ENCODE data around the gene SCGN. TPM values are rescaled to one million over a fixed set of nuclear protein-coding genes. Genes with fewer than 3 reads are reported as not detected.

SCGN gene
- total RNA-seq, 2 experiments from 2014 or later: not detected

Other genes starting within 250 kb of the SCGN start
- gene SLC17A4, start 102.5 kb downstream of the SCGN start, total RNA-seq: not detected
- not detected for gene SLC17A1, start 179.8 kb downstream of the SCGN start, total RNA-seq
- gene SLC17A3, start 222.0 kb downstream of the SCGN start, total RNA-seq: under 1 TPM in 1 of 2 experiments, not detected in 1; 0.22 TPM